HepG2 (cell line): ENCODE measurements around the gene MEGF6. TPM values are rescaled to one million over a fixed set of nuclear protein-coding genes. Genes with fewer than 3 reads are reported as not detected.

Experiments
- ATAC-seq: fragments of 200-7000 bp; cut with Tn5 transposase; 3 replicates; pipeline ENCODE4 v1.9.1; 2020; ENCODE audit warnings: mild to moderate bottlenecking, moderate library complexity
- BruUV-seq: library from RNA; stranded (reverse); fragments of 400-500 nt; replicated peaks from 2 replicates; lab custom pipeline; 2021; lab: Mats Ljungman, UMichigan
- CTCF ChIA-PET: fragments of 300-600 bp; formaldehyde crosslinking; extraction: SDS; loops from one replicate; lab custom pipeline; 2021; ENCODE audit warnings: low total read pairs, inconsistent platforms, low intra/inter-chr PET ratio; lab: Yijun Ruan, JAX
- POLR2A ChIA-PET: fragments of 350-600 bp; sonication (Branson Sonifier 250); formaldehyde crosslinking; loops from one replicate; lab custom pipeline; 2020; ENCODE audit warnings: antibody characterized with exemption, inconsistent platforms; lab: Yijun Ruan, JAX
- DNase-seq: peaks from one replicate; pipeline ENCODE4 v3.0.0-alpha.2; 2015; ENCODE audit warnings: low spot score
- FAIRE-seq: peaks from 3 replicates; lab custom pipeline; 2011; peaks lifted over from hg19 to GRCh38; lab: Jason Lieb, UNC
- H2AFZ ChIP-seq: one replicate; pipeline ENCODE4 v1.6.1; 2011; ENCODE audit warnings: low read length, inconsistent platforms
- H3K27ac ChIP-seq: fragments of 300-600 bp; 3 replicates; pipeline ENCODE4 v1.8.0; 2011; ENCODE audit warnings: mixed run types, mild to moderate bottlenecking, mixed read lengths, low read length, inconsistent platforms; ENCODE audit not compliant: insufficient read depth; ENCODE audit errors: extremely low read length
- H3K27me3 ChIP-seq, 2 experiments: fragments of 200-600 bp in 1 of 2; 2 replicates in 1 of 2; 3 replicates in 1 of 2; pipeline versions ENCODE4 v1.6.0 to v1.8.0; 2011; ENCODE audit warnings: low read length in 2 of 2, mild to moderate bottlenecking in 2 of 2, moderate library complexity in 2 of 2, inconsistent platforms in 1 of 2; ENCODE audit not compliant: insufficient read depth in 2 of 2, control insufficient read depth in 1 of 2
- H3K36me3 ChIP-seq, 2 experiments: fragments of 200-600 bp in 1 of 2; replicated peaks in 1 of 2; 2 replicates in 1 of 2; 3 replicates in 1 of 2; pipeline versions ENCODE4 v1.5.1 to v1.8.0; 2011; ENCODE audit warnings: low read length in 2 of 2, inconsistent platforms in 1 of 2; ENCODE audit not compliant: insufficient read depth in 2 of 2, control insufficient read depth in 1 of 2
- H3K4me1 ChIP-seq: 2 replicates; pipeline ENCODE4 v1.5.1; 2012; ENCODE audit warnings: low read length, inconsistent platforms; ENCODE audit not compliant: insufficient read depth
- H3K4me2 ChIP-seq: 2 replicates; pipeline ENCODE4 v1.6.0; 2011; ENCODE audit warnings: low read depth, low read length, inconsistent platforms
- H3K4me3 ChIP-seq, 3 experiments: fragments of 200-600 bp in 1 of 3; sonication (generic), shearing (Covaris generic) in 1 of 3; replicated peaks in 1 of 3; 2 replicates each; pipeline ENCODE4 v1.5.1; 2011 to 2016; ENCODE audit warnings: low read length in 3 of 3, inconsistent platforms in 2 of 3, low read depth in 2 of 3, mild to moderate bottlenecking in 2 of 3, control low read depth in 1 of 3, mixed read lengths in 1 of 3; ENCODE audit not compliant: insufficient read depth in 1 of 3
- H3K79me2 ChIP-seq: one replicate; pipeline ENCODE4 v1.6.1; 2011; ENCODE audit warnings: low read length, inconsistent platforms; ENCODE audit not compliant: insufficient read depth
- H3K9ac ChIP-seq: 2 replicates; pipeline ENCODE4 v1.6.0; 2011; ENCODE audit warnings: mild to moderate bottlenecking, low read depth, low read length, inconsistent platforms; ENCODE audit not compliant: insufficient read depth
- H3K9me3 ChIP-seq: 2 replicates; pipeline ENCODE4 v1.5.1; 2012; ENCODE audit warnings: mild to moderate bottlenecking, low read length
- H4K20me1 ChIP-seq: 2 replicates; pipeline ENCODE4 v1.6.0; 2011; ENCODE audit warnings: inconsistent platforms, mild to moderate bottlenecking, low read length, moderate library complexity; ENCODE audit not compliant: insufficient read depth
- CREB1 ChIP-seq, 2 experiments: fragments of 450-650 bp in 1 of 2; IDR thresholded peaks; 2 replicates each; pipeline ENCODE4 v1.6.1; 2016 to 2017; ENCODE audit warnings: control low read depth in 1 of 2, mild to moderate bottlenecking in 1 of 2, missing compliant biosample characterization in 1 of 2, missing genetic modification characterization in 1 of 2
- DRAP1 ChIP-seq: IDR thresholded peaks from 2 replicates; pipeline ENCODE4 v1.6.1; 2016; ENCODE audit warnings: missing genetic modification reagents, missing compliant biosample characterization
- DZIP1 ChIP-seq: sonication (generic); formaldehyde crosslinking; IDR thresholded peaks from 2 replicates; pipeline ENCODE4 v1.5.0; 2020; ENCODE audit warnings: mild to moderate bottlenecking, missing genetic modification reagents
- FOXA1 ChIP-seq, 2 experiments: fragments of 450-650 bp in 1 of 2; sonication (generic) in 1 of 2; formaldehyde crosslinking in 1 of 2; IDR thresholded peaks; 2 replicates each; pipeline versions ENCODE4 v1.4.0 to v1.6.1; 2016 to 2020; ENCODE audit warnings: missing genetic modification reagents in 1 of 2
- HNF1A ChIP-seq, 2 experiments: sonication (generic) in 1 of 2; formaldehyde crosslinking in 1 of 2; IDR thresholded peaks; 2 replicates each; pipeline versions ENCODE4 v1.4.0 to v1.6.1; 2016 to 2020; ENCODE audit warnings: borderline replicate concordance in 1 of 2, low read depth in 1 of 2, mild to moderate bottlenecking in 1 of 2, missing genetic modification reagents in 1 of 2
- HNF4A ChIP-seq: sonication (generic); formaldehyde crosslinking; IDR thresholded peaks from 2 replicates; pipeline ENCODE4 v1.4.0; 2020; ENCODE audit warnings: missing genetic modification reagents
- PCBP1 ChIP-seq: fragments of 200-400 bp; formaldehyde crosslinking; IDR thresholded peaks from 2 replicates; pipeline ENCODE4 v1.6.1; 2017; ENCODE audit warnings: mild to moderate bottlenecking, low read depth, low read length, borderline replicate concordance
- SUZ12 ChIP-seq: fragments of 150-350 bp; IDR thresholded peaks from 2 replicates; pipeline ENCODE4 v1.6.1; 2014; ENCODE audit warnings: low read depth, low read length
- ZBTB44 ChIP-seq: sonication (generic); formaldehyde crosslinking; IDR thresholded peaks from 2 replicates; pipeline ENCODE4 v1.4.0; 2020; ENCODE audit warnings: missing genetic modification reagents
- ZBTB7A ChIP-seq: sonication (generic); formaldehyde crosslinking; IDR thresholded peaks from 2 replicates; pipeline ENCODE4 v1.8.0; 2022; ENCODE audit warnings: mild to moderate bottlenecking, missing genetic modification reagents
- ZNF30 ChIP-seq: sonication (generic); formaldehyde crosslinking; IDR thresholded peaks from 2 replicates; pipeline ENCODE4 v1.5.0; 2020; ENCODE audit warnings: mild to moderate bottlenecking, missing genetic modification reagents
- ZNF350 ChIP-seq: sonication (generic); formaldehyde crosslinking; IDR thresholded peaks from 2 replicates; pipeline ENCODE4 v1.4.0; 2020; ENCODE audit warnings: mild to moderate bottlenecking, low read depth, missing genetic modification reagents, borderline replicate concordance
- ZNF772 ChIP-seq: sonication (generic); formaldehyde crosslinking; IDR thresholded peaks from 2 replicates; pipeline ENCODE4 v1.5.0; 2020; ENCODE audit warnings: mild to moderate bottlenecking, missing genetic modification reagents
- WGBS: methylation state at CpG from one replicate; pipeline ENCODE4 v1.1.6; 2017; ENCODE audit warnings: low lambda C conversion rate; 5-methylcytosine and 5-hydroxymethylcytosine counted together
- in situ Hi-C: cut with HindIII; loops from 2 replicates; pipeline ENCODE4 v1.10.0; 2017; ENCODE audit warnings: low pct_unique_long_range_greater_than_20kb; ENCODE audit not compliant: extremely low pct_ligation_motif_present
- intact Hi-C: fragments of 100-400 bp; cut with micrococcal nuclease; formaldehyde crosslinking; loops from one replicate; pipeline ENCODE4 v1.10.0; 2022; ENCODE audit not compliant: unreplicated experiment
- polyA plus RNA-seq, 8 experiments: library from polyadenylated mRNA; depleted of rRNA in 3 of 8; stranded (reverse) in 7 of 8; unstranded in 1 of 8; fragments of >200 nt; fragmentation: Illumina TruSeq in 4 of 8; extraction: Trizol in 4 of 8; gene quantifications; 2 replicates each; pipeline versions ENCODE4 v1.2.1 to v1.2.3, GENCODE V29; 2011 to 2016; ENCODE audit warnings: low read depth in 4 of 8, missing spikeins in 1 of 8, mixed read lengths in 1 of 8; ENCODE audit not compliant: insufficient read depth in 1 of 8
- total RNA-seq, 5 experiments: library from RNA; depleted of rRNA; stranded (reverse); fragments of >200 nt; fragmentation: Illumina TruSeq; extraction: Trizol; gene quantifications; 2 replicates each; pipeline ENCODE4 v1.2.3, GENCODE V29; 2016; ENCODE audit warnings: low read depth in 1 of 5

Gene MEGF6
- total and polyA plus RNA-seq, 2 of the 13 experiments (the other 11 are each of a cell fraction or from before 2014, with no cell fraction given): 1.9 TPM

GRCh38 chr1:3625151-3625907 lies 14.0 kb upstream of the MEGF6 start:
- FAIRE-seq: peak; percentile 54
- no peak for TF ChIP-seq HNF1A (IDR thresholded peaks at IDR 0.05; ENCODE audit: low read depth)
- 0 out of 2 replicates have a peak, but pooled peaks have one; percentile 16 for TF ChIP-seq HNF1A (CRISPR knock-in tag; IDR thresholded peaks at IDR 0.05; ENCODE audit: borderline replicate concordance)
- no peak for TF ChIP-seq CREB1 (IDR thresholded peaks at IDR 0.05)
- TF ChIP-seq CREB1 (CRISPR knock-in tag; IDR thresholded peaks at IDR 0.05): no peak
- no peak for TF ChIP-seq PCBP1
- no peak; the same call in 1 of the 2 replicates for TF ChIP-seq ZBTB7A (CRISPR knock-in tag)
- TF ChIP-seq SUZ12: no peak
- TF ChIP-seq DRAP1 (CRISPR knock-in tag): no peak
- peak; percentile 58; the same call in 1 of the 2 replicates for TF ChIP-seq ZNF350 (CRISPR knock-in tag)
- peak; percentile 51; the same call in 1 of the 2 replicates for TF ChIP-seq HNF4A (CRISPR knock-in tag)
- 0 out of 2 replicates have a peak, but pooled peaks have one; percentile 28 for TF ChIP-seq DZIP1 (CRISPR knock-in tag)
- TF ChIP-seq ZBTB44 (CRISPR knock-in tag): no peak
- TF ChIP-seq ZNF30: no peak
- TF ChIP-seq FOXA1 (IDR thresholded peaks at IDR 0.05): no peak
- peak; percentile 52 for TF ChIP-seq FOXA1 (CRISPR knock-in tag; IDR thresholded peaks at IDR 0.05)
- no peak for TF ChIP-seq ZNF772

More at GRCh38 chr1:3625151-3625907, 14.0 kb upstream of the MEGF6 start:
- no CpG with 5 or more reads among the region's 71 CpGs for WGBS
- peak overlapping the region; percentile 89 for H3K4me2 ChIP-seq
- BruUV-seq: no TSS peak
- ChIA-PET CTCF (no interaction called here), POLR2A (interaction anchor here (0.8 to 1.2 kb wide), 4 partner anchors 13 to 172 kb away, joined by 3 to 4 read pairs (median 3); no protein-coding TSS in a partner anchor)
- H3K4me1 ChIP-seq: peaks cover 30% of the 10 kb centered on the region
- peak overlapping the region; percentile 90 for H3K27ac ChIP-seq
- H3K9ac ChIP-seq: peak overlapping the region; percentile 76
- H3K9me3 ChIP-seq: no peaks in the 10 kb centered on the region
- peaks cover 5% of the 10 kb centered on the region for H3K79me2 ChIP-seq
- intact Hi-C loops: loop anchor here (2.0 kb wide), 1 partner anchor 25 kb away; the partner anchor contains the start of gene WRAP73
- ATAC-seq: peak; percentile 75
- peaks cover 16 to 31% of the 10 kb centered on the region in 2 experiments for H3K36me3 ChIP-seq
- peak; percentile 64 for DNase-seq
- no peak overlapping the region for H2AFZ ChIP-seq
- H3K27me3 ChIP-seq: no peaks in the 10 kb centered on the region
- no peaks in the 10 kb centered on the region for H4K20me1 ChIP-seq
- H3K4me3 ChIP-seq: peak overlapping the region; percentile 67 to 95 (median 94)
- in situ Hi-C loops: no loop called here
